SU-DHL-6 (cell line): ENCODE measurements around the gene SAP30L.

ENCODE experiments used
- H2AFZ ChIP-seq: fragments of 200-600 bp; sonication (generic); 2 replicates; pipeline ENCODE4 v1.6.1; 2014; ENCODE audit warnings: low read depth, mild to moderate bottlenecking, moderate library complexity, mixed read lengths, antibody characterized with exemption, low read length; ENCODE audit not compliant: severe bottlenecking
- H3F3A ChIP-seq: fragments of 200-600 bp; shearing (Covaris generic); 2 replicates; pipeline ENCODE4 v1.6.0; 2016; ENCODE audit warnings: antibody characterized with exemption, mild to moderate bottlenecking; ENCODE audit not compliant: insufficient read depth
- H3K27ac ChIP-seq: fragments of 200-600 bp; sonication (generic); 2 replicates; pipeline ENCODE4 v1.5.1; 2016; ENCODE audit warnings: low read depth, mild to moderate bottlenecking, low read length, moderate library complexity, mixed read lengths
- H3K27me3 ChIP-seq: fragments of 200-600 bp; sonication (generic), shearing (Covaris generic); 2 replicates; pipeline ENCODE4 v1.6.0; 2014; ENCODE audit warnings: mild to moderate bottlenecking, low read length
- H3K36me3 ChIP-seq: fragments of 200-600 bp; sonication (generic); 2 replicates; pipeline ENCODE4 v1.6.1; 2014; ENCODE audit warnings: mild to moderate bottlenecking, low read length, mixed read lengths
- H3K4me2 ChIP-seq: fragments of 300-600, 200-600 bp; shearing (Covaris generic), sonication (generic); 2 replicates; pipeline ENCODE4 v1.6.0; 2014; ENCODE audit warnings: low read length, low read depth, mild to moderate bottlenecking; ENCODE audit not compliant: poor library complexity, severe bottlenecking
- H3K4me3 ChIP-seq: fragments of 200-600 bp; sonication (generic); 2 replicates; pipeline ENCODE4 v1.5.1; 2014; ENCODE audit warnings: antibody characterized with exemption, low read length, mild to moderate bottlenecking, mixed read lengths; ENCODE audit not compliant: insufficient read depth, poor library complexity, severe bottlenecking
- H3K79me2 ChIP-seq: fragments of 200-600 bp; sonication (generic); 2 replicates; pipeline ENCODE4 v1.6.1; 2014; ENCODE audit warnings: mild to moderate bottlenecking, low read length, moderate library complexity; ENCODE audit not compliant: insufficient read depth
- H3K9ac ChIP-seq: fragments of 200-600 bp; sonication (generic); 2 replicates; pipeline ENCODE4 v1.7.0; 2014; ENCODE audit warnings: mild to moderate bottlenecking, low read length
- H3K9me2 ChIP-seq: fragments of 200-600 bp; sonication (generic); replicated peaks from 2 replicates; pipeline ENCODE4 v1.6.1; 2014; ENCODE audit warnings: low read length; ENCODE audit not compliant: insufficient read depth
- H3K9me3 ChIP-seq: fragments of 200-600 bp; sonication (generic); 2 replicates; pipeline ENCODE4 v1.6.1; 2014; ENCODE audit warnings: low read length, mixed read lengths; ENCODE audit not compliant: insufficient read depth
- H4K20me1 ChIP-seq: fragments of 200-600 bp; sonication (generic); 2 replicates; pipeline ENCODE4 v1.6.1; 2014; ENCODE audit warnings: low read depth, mild to moderate bottlenecking, antibody characterized with exemption, low read length, moderate library complexity, mixed read lengths
- CTCF ChIP-seq: fragments of 200-600 bp; sonication (generic); IDR thresholded peaks from one replicate; pipeline ENCODE4 v1.5.1; 2017; ENCODE audit warnings: antibody characterized with exemption, mild to moderate bottlenecking, low read length, moderate library complexity; ENCODE audit not compliant: insufficient read depth, poor library complexity, severe bottlenecking
- EZH2phosphoT487 ChIP-seq: fragments of 200-600 bp; sonication (generic), shearing (Covaris generic); conservative IDR thresholded peaks from 2 replicates; pipeline ENCODE4 v1.6.1; 2018; ENCODE audit warnings: mild to moderate bottlenecking, antibody characterized with exemption, low read length, moderate library complexity, mixed read lengths

The SAP30L gene

GRCh38 chr5:154482528-154483449, 37.0 kb downstream of the SAP30L start:
- no peaks in the 10 kb centered on the region for H3K79me2 ChIP-seq
- no peak overlapping the region for H3K9ac ChIP-seq
- no peak for TF ChIP-seq EZH2phosphoT487
- TF ChIP-seq CTCF, result no peak
- no peaks in the 10 kb centered on the region for H3K36me3 ChIP-seq
- H3K27me3 ChIP-seq, result no peaks in the 10 kb centered on the region
- H2AFZ ChIP-seq, result no peak overlapping the region
- H3K9me2 ChIP-seq, result no peaks in the 10 kb centered on the region
- H3K4me3 ChIP-seq, result no peak overlapping the region
- H3K9me3 ChIP-seq, result no peaks in the 10 kb centered on the region
- no peak overlapping the region for H3K27ac ChIP-seq
- H3F3A ChIP-seq, result no peaks in the 10 kb centered on the region
- H4K20me1 ChIP-seq, result no peaks in the 10 kb centered on the region
- no peak overlapping the region for H3K4me2 ChIP-seq

- H2AFZ ChIP-seq, result no peak overlapping the region
- H3K36me3 ChIP-seq, result no peaks in the 10 kb centered on the region
- TF ChIP-seq CTCF (no peak), EZH2phosphoT487 (no peak)
- no peak overlapping the region for H3K4me3 ChIP-seq
- H3K27ac ChIP-seq, result no peak overlapping the region
- H4K20me1 ChIP-seq, result no peaks in the 10 kb centered on the region
- H3K9me3 ChIP-seq, result no peaks in the 10 kb centered on the region
- no peak overlapping the region for H3K9ac ChIP-seq
- H3K4me2 ChIP-seq, result no peak overlapping the region
- H3K9me2 ChIP-seq, result no peaks in the 10 kb centered on the region
- H3K79me2 ChIP-seq, result no peaks in the 10 kb centered on the region
- H3K27me3 ChIP-seq, result no peaks in the 10 kb centered on the region
- H3F3A ChIP-seq, result no peaks in the 10 kb centered on the region
Measured at GRCh38 chr5:154483654-154484392, 38.0 kb downstream of the SAP30L start.

DNA sequence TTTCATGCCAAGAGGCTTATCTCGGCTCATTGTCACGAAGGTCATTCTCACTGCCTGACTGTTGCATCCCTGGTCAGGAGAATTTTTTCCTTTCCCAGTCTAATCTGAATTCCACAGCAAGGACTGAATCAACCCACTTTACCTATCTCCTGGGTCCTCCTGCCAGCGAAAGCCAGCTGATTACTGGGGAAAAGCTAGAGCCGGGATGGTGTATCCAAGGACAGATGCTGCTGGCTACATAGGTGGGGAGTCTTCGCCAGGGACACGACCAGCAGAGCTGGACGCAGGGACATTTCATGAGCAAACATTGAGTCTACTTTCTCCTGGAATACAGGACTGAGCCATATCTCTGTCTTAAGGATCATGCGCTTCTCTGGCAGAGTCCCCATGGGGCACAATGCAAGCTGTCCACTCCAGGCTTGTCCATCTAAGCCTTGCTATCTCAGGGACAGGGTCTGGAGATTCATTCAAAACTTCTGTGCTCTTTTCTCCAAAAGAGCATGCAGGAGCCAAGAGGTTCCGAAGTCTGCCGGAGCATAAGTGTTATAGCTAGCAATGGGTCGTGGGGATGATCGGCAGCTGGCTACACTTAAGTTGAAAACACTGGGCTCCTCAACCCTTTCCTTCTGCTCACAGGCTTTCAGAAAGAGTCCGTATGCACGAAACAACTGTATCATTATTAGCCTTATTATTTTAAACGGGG, 38.7 kb downstream of the SAP30L start:
- Histone ChIP-seq H3K27ac (no peak overlapping the region), H3K9ac (no peak overlapping the region), H3K27me3 (no peaks in the 10 kb centered on the region), H3F3A (no peaks in the 10 kb centered on the region), H3K9me3 (no peaks in the 10 kb centered on the region), H3K79me2 (no peaks in the 10 kb centered on the region), H3K4me3 (no peak overlapping the region), H3K36me3 (no peaks in the 10 kb centered on the region), H3K4me2 (no peak overlapping the region), H3K9me2 (no peaks in the 10 kb centered on the region), H4K20me1 (no peaks in the 10 kb centered on the region), H2AFZ (no peak overlapping the region)
- TF ChIP-seq EZH2phosphoT487, result no peak
- TF ChIP-seq CTCF, result no peak
